Posterior vena cava (tissue), 2 donors: ENCODE data around the gene TMEM74B. TPM values are rescaled to one million over a fixed set of nuclear protein-coding genes. Genes with fewer than 3 reads are reported as not detected.

Experiments
- DNase-seq: peaks from one replicate; pipeline ENCODE4 v3.0.0-alpha.2; 2020; ENCODE audit warnings: low spot score
- intact Hi-C, 2 donors: fragments of 100-400 bp; cut with DNase I; formaldehyde crosslinking; loops; one replicate each; pipeline versions ENCODE4 v1.14.1 to v1.14.2; 2022 to 2023
- total RNA-seq, 2 donors: library from RNA; stranded (reverse); fragmentation: NEBNext Ultra II Directional; extraction: Animal tissue kit (Norgen Biotek cat#: 25700); gene quantifications; one replicate each; pipeline ENCODE4 v1.2.1, GENCODE V29; 2021
- donor health status: DM: yes; HTN: yes; CAD: no.
- donor health status: DM: yes; HTN: yes; CAD: no.

Gene TMEM74B
- total RNA-seq, 2 donors from 2014 or later = 0.71 to 0.74 TPM

GRCh38 chr20:1186367-1186991, 1.7 kb upstream of the TMEM74B start:
- no peak for DNase-seq
- intact Hi-C loops = no loop called here

- no peak for DNase-seq
- intact Hi-C loops = no loop called here
Observed at GRCh38 chr20:1185790-1186334, 1.1 kb upstream of the TMEM74B start.

- intact Hi-C loops = no loop called here
- no peak for DNase-seq
Observed at GRCh38 chr20:1185316-1185741, 548 bp upstream of the TMEM74B start.

- no peak for DNase-seq
- intact Hi-C loops = no loop called here
Observed at GRCh38 chr20:1184260-1184637, 532 bp downstream of the TMEM74B start.

GRCh38 chr20:1183153-1183552, 1.6 kb downstream of the TMEM74B start:
- DNase-seq = no peak
- intact Hi-C loops = no loop called here

GRCh38 chr20:1182106-1182505, 2.7 kb downstream of the TMEM74B start:
- DNase-seq = no peak
- intact Hi-C loops = no loop called here

GRCh38 chr20:1180949-1181348, 3.8 kb downstream of the TMEM74B start:
- DNase-seq = no peak
- intact Hi-C loops = no loop called here

GRCh38 chr20:1178623-1179022, 6.2 kb downstream of the TMEM74B start:
- intact Hi-C loops = no loop called here
- DNase-seq = no peak

DNA sequence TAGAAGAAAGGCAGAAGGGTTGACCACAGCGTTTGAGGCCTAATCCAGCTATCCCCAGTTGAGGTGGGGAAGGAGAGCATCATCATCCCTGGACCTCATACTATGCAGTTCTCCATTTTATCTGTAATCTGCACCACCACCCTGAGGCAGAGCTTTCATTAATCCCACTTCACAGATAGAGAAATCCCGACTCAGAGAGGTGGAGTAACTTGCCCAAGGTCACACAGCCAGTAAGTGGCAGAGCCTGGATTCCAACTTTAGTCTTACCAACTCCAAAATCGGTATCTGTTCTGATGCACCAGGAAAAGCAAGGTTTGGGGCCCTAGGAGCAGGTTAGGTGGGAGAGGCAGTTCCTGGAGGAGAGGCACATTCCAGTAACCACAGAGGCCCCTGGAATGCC, 6.7 kb downstream of the TMEM74B start:
- no peak for DNase-seq
- intact Hi-C loops = no loop called here

GRCh38 chr20:1177680-1178079, 7.1 kb downstream of the TMEM74B start:
- no peak for DNase-seq
- intact Hi-C loops = no loop called here

- intact Hi-C loops = no loop called here
- no peak for DNase-seq
Observed at GRCh38 chr20:1174787-1175186, 10.0 kb downstream of the TMEM74B start.

DNA sequence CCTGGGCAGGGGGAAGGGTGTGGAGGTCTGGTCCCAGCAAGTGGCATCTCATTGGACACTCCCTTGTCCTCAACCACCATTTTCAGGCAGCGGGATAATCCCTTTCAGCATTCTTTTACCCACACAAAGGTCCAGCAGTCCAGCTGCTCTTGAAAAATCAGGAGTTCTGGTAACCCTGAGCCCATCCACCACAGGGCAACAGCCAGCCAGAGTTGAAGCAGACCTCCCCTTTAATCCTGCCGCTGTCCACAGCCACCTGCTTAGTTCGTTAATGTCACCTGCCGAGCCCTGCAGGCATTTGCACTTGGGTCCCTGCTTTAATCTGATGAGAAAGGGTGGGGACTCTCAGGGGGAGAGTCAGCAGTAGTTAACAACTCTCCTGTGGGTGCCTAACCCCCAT, 11.1 kb downstream of the TMEM74B start:
- intact Hi-C loops = no loop called here
- no peak for DNase-seq

DNA sequence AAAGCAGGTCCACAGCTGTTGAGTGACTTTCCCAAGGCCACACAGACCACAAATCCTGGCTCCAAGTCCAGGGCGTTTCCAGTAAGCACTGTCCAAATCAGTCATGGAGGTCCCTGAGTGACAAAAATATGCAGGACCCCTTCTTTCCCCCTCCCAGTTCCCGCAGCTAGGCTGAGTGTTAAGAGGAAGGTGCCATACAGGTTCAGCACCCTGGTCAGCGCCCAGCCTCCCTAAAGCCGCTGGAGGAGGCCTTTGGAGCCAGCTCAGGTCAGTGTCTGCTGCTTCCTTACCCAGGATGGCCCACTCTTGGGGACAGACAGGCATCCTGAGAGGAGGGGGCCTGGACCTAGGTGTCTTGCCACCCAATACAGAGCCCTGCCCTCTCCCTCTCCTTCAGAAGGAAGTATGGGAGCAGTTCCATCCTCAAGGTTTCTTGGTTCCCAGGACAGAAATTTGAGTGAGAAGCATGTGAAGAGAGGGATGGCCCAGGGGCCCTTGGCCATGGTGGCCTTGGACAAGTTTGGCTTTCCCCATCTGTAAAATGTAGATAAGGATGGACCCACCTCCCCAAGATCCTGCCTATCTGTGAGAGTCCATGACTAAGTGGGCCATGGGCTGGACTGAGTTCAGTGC, 13.2 kb downstream of the TMEM74B start:
- no peak for DNase-seq
- intact Hi-C loops = loop anchor here in 1 of 2 donors (1.0 kb wide), 1 partner anchor 33 kb away; no protein-coding TSS in a partner anchor

DNA sequence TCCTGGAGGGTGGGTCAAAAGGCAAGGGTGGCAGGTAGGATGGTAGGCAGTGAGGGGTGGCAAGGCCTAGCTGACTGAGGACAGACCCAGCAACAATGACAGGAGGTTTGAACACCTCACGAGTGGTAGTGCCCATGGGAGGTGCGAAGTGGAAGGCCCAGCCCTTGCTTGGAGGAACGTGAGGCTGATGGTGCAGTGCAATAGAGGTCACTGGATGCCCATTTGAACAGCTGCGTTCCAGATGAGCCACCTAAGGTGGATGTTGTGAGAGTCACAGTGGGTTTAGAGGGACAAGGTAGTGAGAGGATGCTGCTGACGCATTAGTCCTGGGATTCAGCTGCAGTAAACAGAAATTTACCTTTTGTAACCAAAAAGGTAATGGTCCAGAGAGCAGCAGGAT, 15.6 kb downstream of the TMEM74B start:
- no peak for DNase-seq
- intact Hi-C loops = no loop called here

- no peak for DNase-seq
Observed at GRCh38 chr20:1166948-1167720, 17.6 kb downstream of the TMEM74B start.

GRCh38 chr20:1165941-1166340, 18.8 kb downstream of the TMEM74B start:
- intact Hi-C loops = no loop called here
- no peak for DNase-seq

More at GRCh38 chr20:1166948-1167720, 17.6 kb downstream of the TMEM74B start:
- intact Hi-C loops = no loop called here

GRCh38 chr20:1165521-1165920, 19.3 kb downstream of the TMEM74B start:
- intact Hi-C loops = no loop called here
- no peak for DNase-seq

- intact Hi-C loops = no loop called here
- DNase-seq = no peak
Observed at GRCh38 chr20:1164871-1165270, 19.9 kb downstream of the TMEM74B start.

DNA sequence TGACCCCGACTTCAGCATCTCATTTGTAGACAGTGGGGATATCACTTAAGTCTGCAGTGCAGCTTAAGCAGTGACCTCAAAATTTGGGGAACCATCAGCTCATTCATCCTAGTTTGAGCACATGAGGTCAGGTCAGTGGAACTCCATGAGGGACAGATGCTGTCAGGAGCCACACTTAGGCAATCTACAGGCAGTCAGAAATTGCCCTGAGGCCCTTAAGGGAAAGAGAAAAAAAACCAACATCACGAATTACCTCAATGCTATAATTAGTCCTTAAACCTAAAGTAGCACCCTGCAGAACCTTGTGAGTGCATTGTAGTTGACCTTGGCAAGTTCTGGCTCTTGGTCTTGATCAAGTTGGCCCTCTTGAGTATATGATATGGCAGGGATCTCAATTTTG, 21.1 kb downstream of the TMEM74B start:
- DNase-seq = no peak
- intact Hi-C loops = no loop called here

DNA sequence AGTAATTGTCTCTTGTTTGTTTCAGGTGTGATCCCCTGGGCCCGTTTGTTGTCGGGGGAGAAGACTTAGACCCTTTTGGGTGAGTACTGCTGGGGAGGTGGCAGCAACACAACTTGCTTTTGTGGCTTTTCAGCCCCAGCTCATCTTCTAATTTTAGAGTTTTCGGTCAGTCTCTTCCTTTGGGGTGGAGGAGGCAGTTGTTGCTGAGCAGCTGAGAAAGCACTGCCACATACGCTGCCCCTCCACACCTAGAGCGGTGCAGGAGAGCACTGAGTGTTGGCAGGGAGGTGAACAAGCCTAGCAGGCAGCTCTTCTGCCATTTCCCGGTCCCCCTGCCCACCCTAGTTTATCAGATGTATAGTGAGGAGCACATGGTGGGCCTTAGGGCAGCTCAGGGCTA, 21.7 kb downstream of the TMEM74B start:
- intact Hi-C loops = no loop called here
- DNase-seq = no peak
